ENCODE data around the gene USP46.

Gene USP46, protein sequence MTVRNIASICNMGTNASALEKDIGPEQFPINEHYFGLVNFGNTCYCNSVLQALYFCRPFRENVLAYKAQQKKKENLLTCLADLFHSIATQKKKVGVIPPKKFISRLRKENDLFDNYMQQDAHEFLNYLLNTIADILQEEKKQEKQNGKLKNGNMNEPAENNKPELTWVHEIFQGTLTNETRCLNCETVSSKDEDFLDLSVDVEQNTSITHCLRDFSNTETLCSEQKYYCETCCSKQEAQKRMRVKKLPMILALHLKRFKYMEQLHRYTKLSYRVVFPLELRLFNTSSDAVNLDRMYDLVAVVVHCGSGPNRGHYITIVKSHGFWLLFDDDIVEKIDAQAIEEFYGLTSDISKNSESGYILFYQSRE

DNA sequence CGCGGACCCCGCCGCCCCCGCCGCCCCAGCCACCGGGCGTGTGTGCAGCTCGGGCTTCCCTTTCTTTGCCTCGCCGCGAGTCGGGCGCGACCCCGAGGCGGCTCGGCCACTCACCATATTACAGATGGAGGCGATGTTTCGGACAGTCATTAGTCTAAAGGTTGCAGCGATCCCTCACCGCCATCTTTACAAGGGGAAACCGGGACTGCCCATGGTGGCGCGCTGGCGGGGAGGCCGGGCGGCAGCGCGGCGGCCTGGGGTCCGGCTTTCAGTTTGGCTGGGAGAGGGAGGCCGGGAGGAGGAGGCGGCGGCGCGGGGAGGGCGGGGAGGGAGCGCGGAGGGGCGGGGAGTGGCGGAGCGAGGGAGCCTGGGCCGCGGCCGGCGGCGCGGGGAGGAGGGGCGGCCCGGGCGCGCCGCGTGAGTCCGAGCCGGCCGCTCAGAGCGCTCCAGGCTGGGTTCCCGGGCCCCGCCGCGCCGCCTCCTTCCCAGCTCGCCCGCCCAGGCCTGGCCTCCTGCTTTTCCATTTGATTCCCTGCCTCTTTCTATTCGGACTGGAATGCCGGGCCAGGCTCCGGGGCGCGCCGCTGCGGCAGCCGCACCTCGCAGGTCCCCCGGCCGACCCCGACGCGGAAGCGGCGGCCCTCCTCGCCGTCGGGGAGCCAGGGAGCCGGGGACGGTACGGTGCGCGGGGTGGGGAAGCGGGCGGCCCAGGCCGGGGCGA is at the start of gene USP46:
USP46 (minus strand) TSS at position 301 of the 721 bp plus-strand sequence; CDS start at position 150, 151 bp downstream.
- peak; percentile 56 for DNase-seq

- DNase-seq = no peak
Measured at GRCh38 chr4:52704661-52705060, 45.6 kb upstream of the USP46 start.

GRCh38 chr4:52704133-52704532 is 45.0 kb upstream of the USP46 start:
- no peak for DNase-seq

DNA sequence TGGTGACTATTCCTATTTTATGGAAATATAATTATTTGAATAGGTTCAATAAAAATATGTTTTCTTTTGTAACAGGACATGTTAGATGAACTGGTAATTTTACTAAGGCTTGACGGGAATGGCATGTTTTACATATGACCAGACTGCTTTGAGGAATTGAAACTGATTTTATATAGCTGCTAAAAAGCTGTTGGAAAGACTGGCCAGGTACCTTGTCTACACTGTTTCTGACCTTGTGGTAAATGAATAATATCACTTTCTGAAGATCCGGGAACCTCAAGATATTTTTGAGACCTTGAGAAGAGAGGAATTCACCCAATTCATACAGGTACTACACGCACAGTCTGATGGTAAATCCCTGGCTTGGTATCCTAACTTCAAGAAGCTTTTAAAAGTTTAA is 42.1 kb upstream of the USP46 start:
- DNase-seq = no peak

- DNase-seq = no peak
Measured at GRCh38 chr4:52694936-52695335, 35.8 kb upstream of the USP46 start.

DNA sequence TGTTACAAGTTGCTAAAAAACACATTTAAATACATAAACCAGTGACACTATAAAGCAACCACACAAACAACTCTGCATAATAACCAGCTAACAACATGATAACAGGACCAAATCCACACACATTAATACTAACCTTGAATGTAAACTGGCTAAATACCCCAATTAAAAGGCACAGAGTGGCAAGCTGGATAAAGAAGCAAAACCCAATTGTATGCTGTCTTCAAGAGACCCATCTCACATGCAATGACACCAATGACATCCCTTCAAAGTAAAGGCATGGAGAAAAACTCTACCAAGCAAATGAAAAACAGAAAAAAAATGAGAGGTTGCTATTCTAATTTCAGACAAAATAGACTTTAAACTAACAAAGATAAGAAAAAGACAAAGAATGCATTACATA is 34.4 kb upstream of the USP46 start:
- DNase-seq = no peak

GRCh38 chr4:52689096-52689495 is 30.0 kb upstream of the USP46 start:
- DNase-seq = no peak

- no peak for DNase-seq
Measured at GRCh38 chr4:52687696-52688095, 28.6 kb upstream of the USP46 start.

DNA sequence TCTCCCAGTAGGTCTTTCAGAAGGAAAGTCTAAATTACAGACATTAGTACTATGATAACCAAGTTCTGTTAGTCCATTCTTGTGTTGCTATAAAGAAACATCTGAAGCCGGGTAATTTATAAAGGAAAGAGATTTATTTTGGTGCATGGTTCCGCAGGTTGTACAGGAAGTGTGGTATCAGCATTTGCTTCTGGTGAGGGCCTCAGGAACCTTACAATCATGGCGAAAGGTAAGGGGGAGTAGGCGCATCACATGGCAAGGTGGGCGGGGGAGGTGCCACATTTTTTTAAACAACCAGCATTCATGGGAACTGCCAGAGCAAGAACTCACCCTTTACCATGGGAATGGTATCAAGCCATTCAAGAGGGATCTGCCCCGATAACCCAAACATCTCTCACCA is 26.2 kb upstream of the USP46 start:
- DNase-seq = no peak

DNA sequence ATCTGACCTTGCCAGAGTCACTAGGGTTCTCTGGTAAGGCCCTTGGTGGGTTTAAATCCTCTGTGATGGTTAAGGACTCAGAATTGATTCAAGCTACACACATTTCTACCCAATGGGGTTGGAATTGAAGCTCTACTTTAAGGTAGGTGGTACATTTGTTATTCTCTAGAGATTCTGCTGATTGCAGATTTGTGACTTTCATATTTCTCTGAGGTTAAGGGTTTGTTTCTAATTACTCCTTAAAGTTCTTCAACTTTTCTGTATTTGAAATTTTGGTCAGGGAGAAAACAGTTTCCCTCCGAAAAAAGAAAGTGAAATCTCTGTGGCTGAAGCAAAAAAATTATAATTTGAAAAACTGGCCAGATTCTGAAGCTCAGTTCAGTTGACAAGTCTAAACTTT is 25.8 kb upstream of the USP46 start:
- no peak for DNase-seq

DNA sequence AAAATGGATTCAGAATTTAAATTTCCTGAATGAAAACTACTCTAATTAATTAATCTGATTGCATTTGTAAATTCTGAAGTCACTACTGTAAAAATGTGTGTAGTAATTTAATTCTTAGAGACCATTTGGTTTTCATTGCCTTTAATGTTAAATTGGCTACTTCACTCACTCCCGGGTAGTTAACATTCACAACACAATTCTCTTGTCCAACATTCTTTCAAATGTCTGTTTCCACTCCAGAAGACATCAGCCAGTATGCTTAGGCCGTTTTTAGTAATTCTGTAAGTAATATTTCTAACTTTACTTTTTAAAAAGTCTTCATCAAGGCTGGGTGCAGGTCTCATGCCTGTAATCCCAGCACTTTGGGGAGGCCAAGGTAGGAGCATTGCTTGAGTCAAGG is 21.3 kb upstream of the USP46 start:
- no peak for DNase-seq

DNA sequence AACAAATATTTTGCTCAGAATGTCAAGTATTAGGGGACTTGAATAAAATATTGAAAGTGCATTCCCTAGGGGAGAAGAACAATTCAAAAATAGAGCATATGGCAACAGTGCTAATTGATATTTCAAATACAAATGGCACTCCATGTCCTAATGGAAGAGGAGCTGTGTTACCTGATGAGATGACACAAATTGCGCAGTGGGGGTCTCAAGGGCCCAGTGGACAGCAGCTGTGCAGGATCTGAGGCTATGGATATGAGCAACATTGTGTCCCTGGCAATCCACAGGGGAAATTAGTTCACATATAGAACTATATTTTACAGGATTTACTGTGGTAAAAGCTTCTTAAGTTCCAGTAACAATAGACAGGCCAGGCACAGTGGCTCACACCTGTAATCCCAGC is 17.4 kb upstream of the USP46 start:
- no peak for DNase-seq

- DNase-seq = no peak
Measured at GRCh38 chr4:52675111-52675510, 16.0 kb upstream of the USP46 start.

DNA sequence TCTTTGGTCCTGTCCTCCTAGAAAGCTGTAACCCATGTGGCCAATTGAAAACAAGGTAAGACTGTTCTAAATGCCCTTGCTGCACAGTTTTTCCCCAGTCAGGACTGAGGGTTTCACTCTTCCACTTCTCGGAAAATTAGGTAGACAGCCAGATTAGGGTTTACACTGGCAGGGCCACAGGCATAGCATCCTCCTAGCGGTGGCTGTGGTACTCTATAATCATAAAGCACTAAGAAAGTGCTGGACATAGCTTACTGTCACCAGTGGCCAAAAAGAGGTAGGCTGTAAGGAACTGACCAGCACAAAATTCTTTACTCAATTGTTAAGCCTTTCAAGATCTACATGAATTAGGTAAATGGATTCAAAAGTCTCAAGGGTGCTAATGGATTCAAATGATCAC is 11.6 kb upstream of the USP46 start:
- DNase-seq = no peak

- DNase-seq = no peak
Measured at GRCh38 chr4:52670121-52670520, 11.0 kb upstream of the USP46 start.

DNA sequence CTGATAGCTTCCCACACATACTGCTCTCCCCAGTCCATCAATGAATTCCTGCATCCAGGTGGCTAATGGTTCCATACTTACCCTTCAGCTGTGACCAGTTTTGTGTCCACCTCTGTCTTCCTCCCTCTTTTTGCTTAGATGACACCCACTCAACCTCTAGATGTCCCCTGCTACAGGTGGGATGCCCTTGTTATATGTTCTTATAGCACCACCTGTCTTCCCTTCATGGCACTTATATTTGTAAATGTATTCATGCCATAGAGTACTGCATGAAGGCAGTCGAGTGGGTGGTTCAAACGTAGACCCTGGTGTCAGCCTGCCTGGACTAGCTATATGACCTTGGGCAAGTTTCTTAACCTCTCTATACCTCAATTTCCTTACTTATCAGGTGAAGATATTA is 6.5 kb upstream of the USP46 start:
- peak; percentile 53 for DNase-seq

- DNase-seq = no peak
Measured at GRCh38 chr4:52664479-52664878, 5.4 kb upstream of the USP46 start.

DNA sequence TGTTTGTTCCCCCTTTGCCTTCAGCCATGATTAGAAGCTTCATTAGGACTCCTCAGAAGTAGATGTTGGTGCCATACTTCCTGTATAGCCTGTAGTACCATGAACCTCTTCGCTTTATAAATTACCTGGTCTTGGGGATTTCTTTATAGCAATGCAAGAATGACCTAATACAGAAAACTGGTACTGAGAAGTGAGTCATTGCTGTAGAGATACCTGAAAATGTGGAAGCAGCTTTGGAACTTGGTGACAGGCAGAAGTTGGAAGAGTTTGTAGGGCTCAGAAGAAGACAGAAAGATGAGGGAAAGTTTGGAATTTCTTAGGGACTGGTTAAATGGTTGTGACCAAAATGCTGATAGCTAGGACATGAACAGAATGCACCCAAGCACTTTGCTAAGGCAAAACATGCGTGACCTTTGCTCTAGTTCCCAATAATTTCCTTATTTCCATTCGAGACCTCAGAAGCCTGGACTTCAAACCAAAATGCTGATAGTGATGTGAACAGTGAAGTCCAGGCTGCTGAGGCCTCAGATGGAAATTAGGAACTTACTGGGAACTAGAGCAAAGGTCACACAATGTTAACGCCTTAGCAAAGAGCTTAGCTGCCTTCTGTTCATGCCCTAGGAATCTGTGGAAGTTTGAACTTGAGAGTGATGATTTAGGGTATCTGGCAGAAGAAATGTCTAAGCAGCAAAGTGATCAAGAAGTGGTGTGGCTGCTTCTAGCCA is 3.0 kb upstream of the USP46 start:
- DNase-seq = no peak

- DNase-seq = no peak
Measured at GRCh38 chr4:52660643-52661042, 1.5 kb upstream of the USP46 start.

DNA sequence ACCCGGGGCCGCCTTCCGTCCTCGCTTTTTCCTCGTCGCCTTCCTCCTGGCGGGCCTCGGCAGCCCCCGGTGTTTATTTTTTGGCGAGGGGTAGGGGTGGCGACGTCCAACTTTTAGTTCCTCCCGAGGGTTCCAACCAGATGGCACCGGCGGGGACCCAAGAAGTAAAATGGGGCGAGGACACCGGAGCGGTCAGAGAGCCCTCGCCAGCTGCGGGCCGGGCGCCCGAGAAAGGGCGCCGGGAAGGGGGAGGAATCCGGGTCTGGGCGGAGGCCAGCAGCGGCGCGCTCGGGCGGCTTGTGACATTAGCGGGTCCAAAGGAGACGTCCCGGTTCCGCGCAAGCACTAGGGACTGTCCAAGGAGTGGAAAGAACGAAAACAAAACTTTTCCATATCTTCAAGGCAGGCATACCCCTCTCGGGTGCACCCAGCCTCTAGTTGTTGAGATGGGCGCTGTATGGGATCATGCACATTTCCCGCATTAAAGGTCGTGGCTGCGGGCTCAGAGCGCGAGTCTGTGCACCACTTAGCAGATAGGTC is 691 bp upstream of the USP46 start:
- no peak for DNase-seq

GRCh38 chr4:52658641-52659000 is 480 bp downstream of the USP46 start:
- no peak for DNase-seq

DNA sequence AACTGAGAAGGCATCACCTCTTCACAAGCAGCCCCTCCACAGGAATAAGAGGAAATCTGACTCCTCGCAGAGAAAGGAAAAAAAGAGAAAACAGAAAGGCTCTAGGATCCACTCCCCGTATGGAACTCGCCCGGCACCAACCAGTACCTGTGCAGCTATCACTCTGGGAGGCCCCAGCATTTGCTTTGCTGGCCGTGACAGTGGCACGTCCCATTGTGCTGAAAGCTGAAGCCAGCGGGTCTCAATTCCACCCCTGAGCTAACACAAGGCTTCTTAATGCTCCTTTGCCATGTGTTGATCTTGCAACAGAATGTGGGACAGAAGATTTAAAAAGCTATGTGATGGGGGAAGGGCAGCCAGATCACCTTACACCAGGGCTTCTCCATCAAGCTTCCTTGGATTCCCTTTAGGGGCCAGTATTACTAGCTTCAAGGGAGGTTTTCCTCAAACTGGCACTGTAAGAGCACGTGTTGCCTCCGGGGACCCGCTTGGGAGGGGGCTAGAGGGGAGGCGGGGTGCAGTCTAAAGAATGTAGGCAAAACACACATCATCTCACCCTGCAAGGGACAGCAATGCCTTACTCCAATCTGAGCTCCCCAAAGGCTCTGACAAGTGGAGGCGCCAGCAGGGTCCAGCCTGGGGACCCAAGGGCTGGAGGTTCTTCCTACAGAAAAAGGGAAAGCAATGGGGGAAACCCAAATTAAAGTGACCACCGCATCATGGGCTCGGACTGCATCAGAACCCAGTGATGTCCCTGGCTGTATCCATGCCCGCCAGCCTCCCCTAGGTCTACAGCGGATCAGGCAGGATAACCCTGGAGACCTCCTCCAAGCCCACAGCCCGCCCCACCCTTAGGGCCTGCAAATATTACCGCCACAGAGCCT is 1.2 kb downstream of the USP46 start:
- DNase-seq = no peak

DNA sequence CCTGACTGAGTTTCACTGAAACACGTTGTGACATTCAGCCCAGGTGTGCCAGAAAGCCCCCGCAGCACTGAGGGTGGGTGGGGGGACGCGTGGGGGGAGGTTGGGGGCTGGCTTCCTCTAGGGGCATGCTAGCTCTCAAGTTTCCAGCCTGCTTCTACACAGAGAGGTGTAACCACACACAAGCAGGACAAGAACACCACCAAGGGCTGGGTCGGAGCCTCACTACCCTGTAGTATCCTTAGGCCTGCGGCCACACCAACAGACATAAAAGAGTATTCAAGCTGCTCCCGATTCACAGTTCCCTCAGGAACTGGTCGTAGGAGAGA is 1.8 kb downstream of the USP46 start:
- DNase-seq = no peak
